Uterus (tissue), 2 donors: ENCODE measurements around the gene DPP9.

Source experiments
- POLR2A ChIP-seq, 2 donors: fragments of 450-650 bp; IDR thresholded peaks; one replicate each; pipeline ENCODE4 v1.6.1; 2016; ENCODE audit warnings: antibody characterized with exemption in 2 of 2, mild to moderate bottlenecking in 1 of 2, moderate library complexity in 1 of 2
- TF ChIP-seq, protein P1 (sequence below), 4 experiments: fragments of 200-600 bp in 2 of 4; fragments of 450-650 bp in 2 of 4; sonication (generic) in 2 of 4; IDR thresholded peaks; one replicate each; pipeline ENCODE4 v1.5.1; 2016 to 2019; ENCODE audit warnings: antibody characterized with exemption in 4 of 4, mild to moderate bottlenecking in 2 of 4, moderate library complexity in 1 of 4

DNA sequence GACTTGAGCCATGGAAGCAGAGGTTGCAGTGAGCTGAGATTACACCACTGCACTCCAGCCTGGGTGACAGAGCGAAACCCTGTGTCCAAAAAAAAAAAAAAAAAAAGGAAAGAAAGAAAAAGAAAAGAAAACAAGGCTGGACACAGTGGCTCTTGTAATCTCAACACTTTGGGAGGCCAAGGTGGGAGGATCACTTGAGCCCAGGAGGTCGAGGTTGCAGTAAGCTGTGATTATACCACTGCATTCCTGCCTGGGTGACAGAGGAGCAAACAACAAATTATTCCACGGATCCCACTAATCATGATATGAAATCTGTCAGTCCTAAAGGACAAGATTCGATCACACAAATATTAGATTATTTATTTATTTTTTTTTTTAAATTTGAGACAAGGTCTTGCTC lies 50.4 kb downstream of the DPP9 start:
- TF ChIP-seq, protein P1, sequence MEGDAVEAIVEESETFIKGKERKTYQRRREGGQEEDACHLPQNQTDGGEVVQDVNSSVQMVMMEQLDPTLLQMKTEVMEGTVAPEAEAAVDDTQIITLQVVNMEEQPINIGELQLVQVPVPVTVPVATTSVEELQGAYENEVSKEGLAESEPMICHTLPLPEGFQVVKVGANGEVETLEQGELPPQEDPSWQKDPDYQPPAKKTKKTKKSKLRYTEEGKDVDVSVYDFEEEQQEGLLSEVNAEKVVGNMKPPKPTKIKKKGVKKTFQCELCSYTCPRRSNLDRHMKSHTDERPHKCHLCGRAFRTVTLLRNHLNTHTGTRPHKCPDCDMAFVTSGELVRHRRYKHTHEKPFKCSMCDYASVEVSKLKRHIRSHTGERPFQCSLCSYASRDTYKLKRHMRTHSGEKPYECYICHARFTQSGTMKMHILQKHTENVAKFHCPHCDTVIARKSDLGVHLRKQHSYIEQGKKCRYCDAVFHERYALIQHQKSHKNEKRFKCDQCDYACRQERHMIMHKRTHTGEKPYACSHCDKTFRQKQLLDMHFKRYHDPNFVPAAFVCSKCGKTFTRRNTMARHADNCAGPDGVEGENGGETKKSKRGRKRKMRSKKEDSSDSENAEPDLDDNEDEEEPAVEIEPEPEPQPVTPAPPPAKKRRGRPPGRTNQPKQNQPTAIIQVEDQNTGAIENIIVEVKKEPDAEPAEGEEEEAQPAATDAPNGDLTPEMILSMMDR (IDR thresholded peaks at IDR 0.05): no peak
- no peak for TF ChIP-seq POLR2A (IDR thresholded peaks at IDR 0.05)
